Measurements from ENCODE around the gene KANSL1L.

DNA sequence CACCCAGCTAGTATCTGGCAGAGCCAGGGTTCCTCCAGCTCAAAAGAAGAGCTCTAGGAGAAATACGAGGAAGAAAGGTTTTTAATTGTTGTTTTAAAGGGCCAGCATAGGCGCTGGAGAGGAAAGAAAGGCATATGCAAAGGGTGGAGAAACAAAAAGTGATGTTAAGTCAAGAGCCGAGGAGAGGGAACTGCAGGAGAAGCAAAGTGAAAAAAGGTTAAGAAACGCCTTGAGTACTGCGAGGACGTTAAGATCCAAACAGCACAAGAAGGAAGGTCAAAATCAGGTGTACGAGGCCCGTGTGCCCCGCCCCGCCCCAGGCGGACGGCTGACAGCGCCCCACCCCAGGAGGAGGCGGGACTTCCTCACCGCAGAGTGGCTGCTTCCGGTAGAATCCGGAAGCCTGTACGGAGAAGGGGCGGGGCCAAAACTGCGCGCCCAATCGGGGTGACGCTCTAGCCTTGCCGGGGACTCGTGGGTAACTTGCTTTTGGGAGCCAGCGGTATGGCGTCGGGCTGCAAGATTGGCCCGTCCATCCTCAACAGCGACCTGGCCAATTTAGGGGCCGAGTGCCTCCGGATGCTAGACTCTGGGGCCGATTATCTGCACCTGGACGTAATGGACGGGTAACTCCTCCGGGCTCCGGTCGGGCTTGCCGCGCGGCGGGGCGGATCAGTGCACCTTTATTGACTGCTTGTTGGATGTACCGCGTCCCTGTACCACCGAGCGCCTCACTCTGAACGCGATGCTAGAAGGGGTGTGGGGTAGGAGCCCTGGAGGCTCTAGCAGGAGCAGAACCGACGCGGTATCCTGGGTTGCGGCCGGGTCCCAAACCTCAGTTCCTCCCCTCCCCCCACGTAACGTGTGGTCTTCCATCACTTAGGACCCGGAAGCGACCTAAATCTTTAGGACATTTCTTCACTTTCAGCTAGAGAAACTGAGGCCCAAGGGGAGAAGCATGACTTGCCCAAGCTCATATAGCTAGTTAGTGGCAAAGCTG, 168.8 kb downstream of the KANSL1L start, which contains the start of gene RPE:
- TF ChIP-seq EZH2phosphoT487 (IDR thresholded peaks at IDR 0.05; ENCODE audit: insufficient read depth, low read depth) (no peak), EZH2 (IDR thresholded peaks at IDR 0.05; ENCODE audit: insufficient read depth, poor library complexity, severe bottlenecking) (no peak)

Measured in GM23248 (cell line).